Activated naive CD8-positive, alpha-beta T cell treated with anti-CD3 and anti-CD28 coated beads, Interleukin-2, amount 50 U/mL, for 16 hours (primary cell): Measurements from ENCODE around the gene EHD1.

Experiments used
- DNase-seq: peaks from one replicate; pipeline ENCODE4 v3.0.0-alpha.2; 2020; ENCODE audit warnings: low read depth, low spot score

EHD1 gene

GRCh38 chr11:64891215-64891848 is 12.9 kb upstream of the EHD1 start:
- DNase-seq, result no peak

- no peak for DNase-seq
Measured at GRCh38 chr11:64890522-64890939, 12.1 kb upstream of the EHD1 start.

GRCh38 chr11:64888729-64889511 is 10.5 kb upstream of the EHD1 start:
- no peak for DNase-seq

- DNase-seq, result no peak
Measured at GRCh38 chr11:64888406-64888728, 9.9 kb upstream of the EHD1 start.

GRCh38 chr11:64887757-64888405 is 9.5 kb upstream of the EHD1 start:
- peak; percentile 73 for DNase-seq

- DNase-seq, result no peak
Measured at GRCh38 chr11:64887234-64887756, 8.9 kb upstream of the EHD1 start.

- DNase-seq, result no peak
Measured at GRCh38 chr11:64885367-64886286, 7.2 kb upstream of the EHD1 start.

- DNase-seq, result no peak
Measured at GRCh38 chr11:64884019-64884418, 5.6 kb upstream of the EHD1 start.

GRCh38 chr11:64883575-64883974 is 5.2 kb upstream of the EHD1 start:
- no peak for DNase-seq

GRCh38 chr11:64882243-64882642 is 3.8 kb upstream of the EHD1 start:
- DNase-seq, result no peak

- DNase-seq, result no peak
Measured at GRCh38 chr11:64881476-64881875, 3.1 kb upstream of the EHD1 start.

- no peak for DNase-seq
Measured at GRCh38 chr11:64880240-64881001, 2.0 kb upstream of the EHD1 start.

GRCh38 chr11:64879244-64879900 is 951 bp upstream of the EHD1 start:
- no peak for DNase-seq

GRCh38 chr11:64878223-64878493 is 263 bp downstream of the EHD1 start:
- DNase-seq, result no peak

GRCh38 chr11:64877390-64878222 is 815 bp downstream of the EHD1 start:
- no peak for DNase-seq

- DNase-seq, result no peak
Measured at GRCh38 chr11:64876835-64877341, 1.5 kb downstream of the EHD1 start.

- no peak for DNase-seq
Measured at GRCh38 chr11:64876229-64876750, 2.1 kb downstream of the EHD1 start.

- no peak for DNase-seq
Measured at GRCh38 chr11:64875369-64876228, 2.8 kb downstream of the EHD1 start.
